Aorta (tissue), 5 donors: ENCODE measurements around the gene CYP4F2. TPM values are rescaled to one million over a fixed set of nuclear protein-coding genes. Genes with fewer than 3 reads are reported as not detected.
A peak's percentile ranks its signal among the peaks of the same experiment; 100 is the strongest.

Experiments
- ATAC-seq: fragments of 200-7000 bp; cut with Tn5 transposase; one replicate; pipeline ENCODE4 v1.9.1; 2022; ENCODE audit warnings: moderate library complexity; ENCODE audit not compliant: low FRiP score
- DNase-seq, 2 donors: peaks; one replicate each; pipeline ENCODE4 v3.0.0-alpha.2; 2020
- H3K27ac ChIP-seq, 2 donors: one replicate each; pipeline ENCODE4 v1.5.1; 2013; ENCODE audit warnings: low read length in 2 of 2, mild to moderate bottlenecking in 2 of 2, moderate library complexity in 2 of 2, control low read depth in 1 of 2, inconsistent platforms in 1 of 2, low read depth in 1 of 2
- H3K27me3 ChIP-seq, 2 donors: one replicate each; pipeline ENCODE4 v1.6.1; 2013; ENCODE audit warnings: control low read depth in 1 of 2, low read length in 1 of 2, mild to moderate bottlenecking in 1 of 2, moderate library complexity in 1 of 2; ENCODE audit not compliant: insufficient read depth in 2 of 2, control insufficient read depth in 1 of 2
- H3K36me3 ChIP-seq, 2 donors: one replicate each; pipeline ENCODE4 v1.6.1; 2013; ENCODE audit warnings: control low read depth in 1 of 2, low read length in 1 of 2, mild to moderate bottlenecking in 1 of 2; ENCODE audit not compliant: insufficient read depth in 2 of 2, control insufficient read depth in 1 of 2
- H3K4me1 ChIP-seq, 2 donors: one replicate each; pipeline ENCODE4 v1.6.1; 2013; ENCODE audit warnings: low read length in 2 of 2, control low read depth in 1 of 2, mild to moderate bottlenecking in 1 of 2, moderate library complexity in 1 of 2; ENCODE audit not compliant: insufficient read depth in 2 of 2, control insufficient read depth in 1 of 2
- H3K4me3 ChIP-seq, 2 donors: one replicate each; pipeline ENCODE4 v1.5.1; 2013; ENCODE audit warnings: low read length in 2 of 2, control low read depth in 1 of 2, mild to moderate bottlenecking in 1 of 2
- H3K9me3 ChIP-seq: one replicate; pipeline ENCODE4 v1.6.1; 2013; ENCODE audit warnings: mild to moderate bottlenecking, low read length; ENCODE audit not compliant: control insufficient read depth
- WGBS, 2 donors: extraction: QIAGEN DNeasy Blood & Tissue Kit; methylation state at CpG; one replicate each; pipeline ENCODE4 v1.1.7; 2013; 5-methylcytosine and 5-hydroxymethylcytosine counted together
- intact Hi-C, 2 donors: fragments of 100-400 bp; cut with DNase I; formaldehyde crosslinking; loops; one replicate each; pipeline versions ENCODE4 v1.14.2 to v1.15.0; 2022
- long read RNA-seq, 2 donors: library from polyadenylated mRNA; unstranded; transcript quantifications; one replicate each; pipeline ENCODE4 v2.0.0, GENCODE V29; 2020 to 2021
- polyA plus RNA-seq, 2 donors: library from polyadenylated mRNA; stranded (reverse); fragments of 200-250 nt; gene quantifications; one replicate each; pipeline ENCODE4 v1.2.3, GENCODE V29; 2013
- total RNA-seq, 2 donors: library from RNA; stranded (reverse); fragmentation: NEBNext Ultra II Directional; extraction: Animal tissue kit (Norgen Biotek cat#: 25700); gene quantifications; one replicate each; pipeline ENCODE4 v1.2.1, GENCODE V29; 2021
- donor health status: healthy with polysubstance abuse.
- donor health status: Bipolar disorder and iron deficiency.
- donor health status: DM: no; HTN: no; CAD: no.
- donor health status: DM: no; HTN: no; CAD: no.
- donor health status: DM: yes; HTN: yes; CAD: no.

CYP4F2 gene
- total RNA-seq, result not detected
- polyA plus RNA-seq, result 1 to 10 TPM in 1 of 2 donors, not detected in 1; 4.4 TPM
- long read RNA-seq, donor 1, result 0 reads
- long read RNA-seq, donor 2, result 0 reads

- ATAC-seq, result no peak
- Histone ChIP-seq H3K4me1 (no peaks in the 10 kb centered on the region), H3K27me3 (no peaks in the 10 kb centered on the region), H3K4me3 (no peak within 1 kb of the TSS), H3K27ac (no peak within 1 kb of the TSS), H3K36me3 (no peaks in the 10 kb centered on the region), H3K9me3 (peaks cover 1% of the 10 kb centered on the region)
- 71 to 77% methylated on average over 3 of the region's 3 CpGs for WGBS, 2 donors
- no peak for DNase-seq
- intact Hi-C loops, result no loop called here
These were observed at the start of gene CYP4F2 for GRCh38 chr19:15897738-15898276. Gene CYP4F2 (minus strand): TSS chr19:15898074. CDS start chr19:15897611, 463 bp downstream.

GRCh38 chr19:15945301-15945700, 47.4 kb upstream of the CYP4F2 start:
- intact Hi-C loops, result no loop called here
- WGBS, 2 donors, result 46 to 48% methylated on average over 4 of the region's 4 CpGs
- no peak for ATAC-seq

GRCh38 chr19:15944401-15944800, 46.5 kb upstream of the CYP4F2 start:
- Histone ChIP-seq H3K27me3 (peaks cover 0 to 1% of the 10 kb centered on the region in 2 donors), H3K4me3 (no peak overlapping the region), H3K27ac (no peak overlapping the region), H3K4me1 (no peaks in the 10 kb centered on the region), H3K36me3 (no peaks in the 10 kb centered on the region), H3K9me3 (peaks cover 9% of the 10 kb centered on the region)
- ATAC-seq (no peak), DNase-seq (no peak)
- intact Hi-C loops, result no loop called here
- WGBS, 2 donors, result 59% methylated on average over 4 of the region's 4 CpGs

More at GRCh38 chr19:15945301-15945700, 47.4 kb upstream of the CYP4F2 start:
- Histone ChIP-seq H3K9me3 (peaks cover 12% of the 10 kb centered on the region), H3K27ac (no peak overlapping the region), H3K4me1 (no peaks in the 10 kb centered on the region), H3K4me3 (no peak overlapping the region), H3K36me3 (no peaks in the 10 kb centered on the region), H3K27me3 (peaks cover 0 to 1% of the 10 kb centered on the region in 2 donors)
- DNase-seq, result no peak

GRCh38 chr19:15937771-15938170, 39.9 kb upstream of the CYP4F2 start:
- Histone ChIP-seq H3K9me3 (peaks cover 2% of the 10 kb centered on the region), H3K27me3 (no peaks in the 10 kb centered on the region), H3K4me3 (no peak overlapping the region), H3K36me3 (no peaks in the 10 kb centered on the region), H3K4me1 (no peaks in the 10 kb centered on the region), H3K27ac (no peak overlapping the region)
- ATAC-seq (no peak), DNase-seq (no peak)
- intact Hi-C loops, result loop anchor here in 1 of 2 donors (5.0 kb wide), 1 partner anchor 175 kb away; the partner anchor contains the start of gene RAB8A
- 58 to 69% methylated on average over 2 of the region's 2 CpGs for WGBS, 2 donors

GRCh38 chr19:15936950-15937349, 39.1 kb upstream of the CYP4F2 start:
- no peaks in the 10 kb centered on the region for H3K27me3 ChIP-seq
- WGBS, 2 donors, result 72 to 87% methylated on average over 2 of the region's 2 CpGs
- intact Hi-C loops, result loop anchor here in 1 of 2 donors (5.0 kb wide), 1 partner anchor 175 kb away; the partner anchor contains the start of gene RAB8A
- no peak overlapping the region for H3K4me3 ChIP-seq
- no peak for DNase-seq
- no peak overlapping the region for H3K27ac ChIP-seq
- H3K36me3 ChIP-seq, result no peaks in the 10 kb centered on the region
- ATAC-seq, result no peak
- peaks cover 2% of the 10 kb centered on the region for H3K9me3 ChIP-seq
- no peaks in the 10 kb centered on the region for H3K4me1 ChIP-seq

- WGBS, 2 donors, result 71 to 74% methylated on average over 3 of the region's 3 CpGs
These were observed 38.3 kb upstream of the CYP4F2 start for GRCh38 chr19:15936173-15936572.

GRCh38 chr19:15935167-15935702, 37.4 kb upstream of the CYP4F2 start:
- Histone ChIP-seq H3K27ac (peak overlapping the region in 1 of 2 donors; percentile 19), H3K27me3 (no peaks in the 10 kb centered on the region), H3K36me3 (peaks cover 0 to 1% of the 10 kb centered on the region in 2 donors), H3K4me3 (no peak overlapping the region), H3K4me1 (no peaks in the 10 kb centered on the region), H3K9me3 (peaks cover 2% of the 10 kb centered on the region)
- 41 to 47% methylated on average over 3 of the region's 3 CpGs for WGBS, 2 donors
- ATAC-seq (peak; percentile 36), DNase-seq (no peak)
- intact Hi-C loops, result loop anchor here (2.0 to 5.0 kb wide), 3 partner anchors 64 to 177 kb away; partner anchors contain the start of gene RAB8A (in 1 of the 2)

More at GRCh38 chr19:15936173-15936572, 38.3 kb upstream of the CYP4F2 start:
- Histone ChIP-seq H3K27ac (no peak overlapping the region), H3K4me3 (no peak overlapping the region), H3K4me1 (no peaks in the 10 kb centered on the region), H3K9me3 (peaks cover 2% of the 10 kb centered on the region), H3K27me3 (no peaks in the 10 kb centered on the region), H3K36me3 (peaks cover 0 to under 1% of the 10 kb centered on the region in 2 donors)
- no peak for ATAC-seq
- DNase-seq, result no peak
- intact Hi-C loops, result loop anchor here in 1 of 2 donors (5.0 kb wide), 1 partner anchor 176 kb away; the partner anchor contains the start of gene RAB8A

GRCh38 chr19:15934332-15935078, 36.6 kb upstream of the CYP4F2 start, which contains the start of gene CYP4F11:
Gene CYP4F11 (minus strand): TSS chr19:15934529. CDS start chr19:15934408, 121 bp downstream.
- H3K4me3 ChIP-seq, result no peak within 1 kb of the TSS
- H3K9me3 ChIP-seq, result peaks cover 2% of the 10 kb centered on the region
- no peaks in the 10 kb centered on the region for H3K4me1 ChIP-seq
- peaks cover 0 to 1% of the 10 kb centered on the region in 2 donors for H3K36me3 ChIP-seq
- intact Hi-C loops, result loop anchor here (2.0 to 5.0 kb wide), 3 partner anchors 64 to 178 kb away; partner anchors contain the start of gene RAB8A (in 1 of the 2)
- ATAC-seq (no peak), DNase-seq (peak; percentile 86 to 94)
- 13 to 22% methylated on average over 10 of the region's 10 CpGs for WGBS, 2 donors
- H3K27ac ChIP-seq, result peak within 1 kb of the TSS in 1 of 2 donors; percentile 79
- H3K27me3 ChIP-seq, result no peaks in the 10 kb centered on the region
